Neural crest cell (in vitro differentiated cells): ENCODE results near the gene KCNMA1. TPM values are rescaled to one million over a fixed set of nuclear protein-coding genes. Genes with fewer than 3 reads are reported as not detected.

Source experiments
- DNase-seq: peaks from one replicate; pipeline ENCODE4 v3.0.0; 2021; ENCODE audit warnings: low read depth, mixed read lengths, low spot score
- H3K27ac Mint-ChIP-seq: one replicate; pipeline ENCODE4 v1.8.0; 2021; ENCODE audit warnings: mild to moderate bottlenecking, mixed read lengths; ENCODE audit not compliant: unreplicated experiment
- H3K27me3 Mint-ChIP-seq: 2 replicates; pipeline ENCODE4 v1.8.0; 2021; ENCODE audit warnings: low read depth, mild to moderate bottlenecking, mixed read lengths
- H3K36me3 Mint-ChIP-seq: 2 replicates; pipeline ENCODE4 v1.8.0; 2021; ENCODE audit warnings: low read depth, mild to moderate bottlenecking, mixed read lengths
- H3K4me1 Mint-ChIP-seq: 2 replicates; pipeline ENCODE4 v1.8.0; 2021; ENCODE audit warnings: mixed read lengths
- H3K4me3 Mint-ChIP-seq: one replicate; pipeline ENCODE4 v1.8.0; 2021; ENCODE audit warnings: mild to moderate bottlenecking, mixed read lengths
- H3K9me3 Mint-ChIP-seq: 2 replicates; pipeline ENCODE4 v1.8.0; 2021; ENCODE audit warnings: mixed read lengths
- CTCF ChIP-seq: fragments of 200-600 bp; sonication (generic); conservative IDR thresholded peaks from 2 replicates; pipeline ENCODE4 v1.5.0; 2021; ENCODE audit warnings: antibody characterized with exemption, mild to moderate bottlenecking
- total RNA-seq: library from RNA; stranded (reverse); gene quantifications from 2 replicates; pipeline ENCODE4 v1.2.1, GENCODE V29; 2021

Gene KCNMA1
- total RNA-seq, 1 donor from 2014 or later = 1.7 TPM

- Mint-ChIP-seq H3K4me1 (peaks cover 16% of the 10 kb centered on the region), H3K27me3 (peaks cover 5% of the 10 kb centered on the region), H3K36me3 (no peaks in the 10 kb centered on the region), H3K4me3 (no peak overlapping the region), H3K9me3 (peaks cover 3% of the 10 kb centered on the region), H3K27ac (no peak overlapping the region)
- no peak for DNase-seq
- TF ChIP-seq CTCF = no peak
Observed at GRCh38 chr10:77234599-77234998, 403.0 kb downstream of the KCNMA1 start.

- TF ChIP-seq CTCF = no peak
- Mint-ChIP-seq H3K27me3 (peaks cover 5% of the 10 kb centered on the region), H3K9me3 (peaks cover 3% of the 10 kb centered on the region), H3K4me3 (no peak overlapping the region), H3K4me1 (peaks cover 16% of the 10 kb centered on the region), H3K27ac (no peak overlapping the region), H3K36me3 (no peaks in the 10 kb centered on the region)
- no peak for DNase-seq
Observed at GRCh38 chr10:77233466-77233865, 404.1 kb downstream of the KCNMA1 start.

- H3K4me3 Mint-ChIP-seq = no peak overlapping the region
- H3K9me3 Mint-ChIP-seq = peaks cover 3% of the 10 kb centered on the region
- no peak for TF ChIP-seq CTCF
- no peak overlapping the region for H3K27ac Mint-ChIP-seq
- DNase-seq = no peak
- H3K36me3 Mint-ChIP-seq = no peaks in the 10 kb centered on the region
- peaks cover 5% of the 10 kb centered on the region for H3K27me3 Mint-ChIP-seq
- peaks cover 16% of the 10 kb centered on the region for H3K4me1 Mint-ChIP-seq
Observed at GRCh38 chr10:77231884-77232610, 405.6 kb downstream of the KCNMA1 start.

GRCh38 chr10:77231375-77231774 lies 406.2 kb downstream of the KCNMA1 start:
- DNase-seq = no peak
- TF ChIP-seq CTCF = no peak
- Mint-ChIP-seq H3K27ac (no peak overlapping the region), H3K9me3 (peaks cover 3% of the 10 kb centered on the region), H3K27me3 (peaks cover 5% of the 10 kb centered on the region), H3K4me3 (no peak overlapping the region), H3K4me1 (peaks cover 22% of the 10 kb centered on the region), H3K36me3 (no peaks in the 10 kb centered on the region)

GRCh38 chr10:77230194-77230593 lies 407.4 kb downstream of the KCNMA1 start:
- Mint-ChIP-seq H3K9me3 (peaks cover 3% of the 10 kb centered on the region), H3K36me3 (no peaks in the 10 kb centered on the region), H3K27me3 (peaks cover 5% of the 10 kb centered on the region), H3K4me1 (peaks cover 18% of the 10 kb centered on the region), H3K27ac (no peak overlapping the region), H3K4me3 (no peak overlapping the region)
- DNase-seq = no peak
- TF ChIP-seq CTCF = no peak
